K562 (cell line): Measurements from ENCODE around the gene JADE2. TPM values are rescaled to one million over a fixed set of nuclear protein-coding genes. Genes with fewer than 3 reads are reported as not detected.

Experiments used
- ARHGAP35 ChIP-seq: fragments of 450-650 bp; IDR thresholded peaks from 2 replicates; pipeline ENCODE4 v1.6.1; 2018; ENCODE audit not compliant: partially characterized antibody
- E2F3 ChIP-seq: fragments of 250-450 bp; sonication (Bioruptor Pico); IDR thresholded peaks from 2 replicates; pipeline ENCODE4 v1.4.0; 2020; ENCODE audit warnings: mild to moderate bottlenecking
- KDM1A ChIP-seq, 2 experiments: fragments of 450-650 bp; IDR thresholded peaks; 2 replicates each; pipeline ENCODE4 v1.6.1; 2016; ENCODE audit warnings: mild to moderate bottlenecking in 2 of 2
- NUFIP1 ChIP-seq: fragments of 450-650 bp; IDR thresholded peaks from 2 replicates; pipeline ENCODE4 v1.6.1; 2018; ENCODE audit not compliant: partially characterized antibody
- POLR2H ChIP-seq: IDR thresholded peaks from 2 replicates; pipeline ENCODE4 v1.6.1; 2016; ENCODE audit warnings: missing genetic modification characterization, low read depth, mild to moderate bottlenecking, control low read depth, missing compliant biosample characterization, moderate library complexity
- POLR3G ChIP-seq: IDR thresholded peaks from 2 replicates; pipeline ENCODE4 v1.6.1; 2011; ENCODE audit not compliant: insufficient read length, insufficient replicate concordance; ENCODE audit errors: extremely low read depth
- SAP30 ChIP-seq: fragments of 200-600 bp; sonication (generic); IDR thresholded peaks from 2 replicates; pipeline ENCODE4 v1.6.1; 2012; ENCODE audit warnings: borderline replicate concordance, low read depth, mild to moderate bottlenecking, moderate library complexity, low read length, control low read depth, inconsistent platforms; ENCODE audit not compliant: insufficient read depth, poor library complexity, severe bottlenecking
- SIRT6 ChIP-seq: IDR thresholded peaks from one replicate; pipeline ENCODE4 v1.6.1; 2012; ENCODE audit warnings: low read depth, mild to moderate bottlenecking, control low read depth, inconsistent platforms, low read length, moderate library complexity
- SRSF1 ChIP-seq: fragments of 200-400 bp; formaldehyde crosslinking; IDR thresholded peaks from 2 replicates; pipeline ENCODE4 v1.6.1; 2017; ENCODE audit warnings: mild to moderate bottlenecking, low read depth, low read length, moderate library complexity
- SRSF9 ChIP-seq: fragments of 200-400 bp; formaldehyde crosslinking; IDR thresholded peaks from 2 replicates; pipeline ENCODE4 v1.6.1; 2017; ENCODE audit warnings: low read depth, low read length, borderline replicate concordance
- THAP7 ChIP-seq: fragments of 250-450 bp; sonication (Bioruptor Pico); IDR thresholded peaks from 2 replicates; pipeline ENCODE4 v1.5.0; 2021
- THRAP3 ChIP-seq: fragments of 450-650 bp; IDR thresholded peaks from 2 replicates; pipeline ENCODE4 v1.6.1; 2016; ENCODE audit warnings: mild to moderate bottlenecking, inconsistent platforms, borderline replicate concordance
- U2AF1 ChIP-seq: fragments of 200-400 bp; formaldehyde crosslinking; optimal IDR thresholded peaks from 2 replicates; pipeline ENCODE3; 2017; ENCODE audit warnings: mild to moderate bottlenecking, low read depth, low read length, moderate library complexity
- ZBTB1 ChIP-seq: sonication (generic); formaldehyde crosslinking; IDR thresholded peaks from 2 replicates; pipeline ENCODE4 v1.8.1; 2023; ENCODE audit warnings: missing genetic modification reagents, low read depth, mild to moderate bottlenecking, borderline replicate concordance
- ZKSCAN8 ChIP-seq: fragments of 200-800 bp; sonication (Bioruptor generic); IDR thresholded peaks from 2 replicates; pipeline ENCODE4 v1.6.1; 2016; ENCODE audit warnings: missing genetic modification characterization, missing compliant biosample characterization
- ZNF121 ChIP-seq: sonication (generic); formaldehyde crosslinking; conservative IDR thresholded peaks from 2 replicates; pipeline ENCODE4 v1.8.0; 2022; ENCODE audit warnings: missing genetic modification reagents
- ZNF124 ChIP-seq: sonication (generic); formaldehyde crosslinking; IDR thresholded peaks from 2 replicates; pipeline ENCODE4 v1.8.1; 2022; ENCODE audit warnings: missing genetic modification reagents
- ZNF3 ChIP-seq: fragments of 250-450 bp; sonication (Bioruptor Pico); IDR thresholded peaks from 2 replicates; pipeline ENCODE4 v1.5.0; 2021; ENCODE audit warnings: mild to moderate bottlenecking, moderate library complexity
- ZNF431 ChIP-seq: sonication (generic); formaldehyde crosslinking; IDR thresholded peaks from 2 replicates; pipeline ENCODE4 v1.8.0; 2022; ENCODE audit warnings: mild to moderate bottlenecking, missing genetic modification reagents
- polyA plus RNA-seq, 8 experiments: library from polyadenylated mRNA; depleted of rRNA in 4 of 8; stranded (reverse) in 5 of 8; unstranded in 3 of 8; fragments of >200 nt; fragmentation: Nextera tagmentation in 2 of 8; fragmentation: Illumina TruSeq in 1 of 8; extraction: Ambion mirVana in 2 of 8; extraction: Trizol in 1 of 8; gene quantifications; 2 replicates each; pipeline versions ENCODE4 v1.2.1 to v1.2.3, GENCODE V29; 2011 to 2014; ENCODE audit warnings: inconsistent platforms in 1 of 8, missing spikeins in 1 of 8
- total RNA-seq, 7 experiments: library from RNA; depleted of rRNA in 6 of 7; stranded (reverse); fragments of >200 nt in 6 of 7; fragmentation: Illumina TruSeq in 2 of 7; extraction: Trizol in 2 of 7; gene quantifications; 2 replicates each; pipeline versions ENCODE4 v1.2.1 to v1.2.3, GENCODE V29; 2011 to 2021; ENCODE audit warnings: low replicate concordance in 1 of 7
- TF ChIP-seq, protein P1 (sequence below): fragments of 450-650 bp; IDR thresholded peaks from 2 replicates; pipeline ENCODE4 v1.6.1; 2017; ENCODE audit warnings: mild to moderate bottlenecking, moderate library complexity
- TF ChIP-seq, protein P2 (sequence below): IDR thresholded peaks from 3 replicates; pipeline ENCODE4 v1.6.1; 2011; ENCODE audit warnings: borderline replicate concordance, mild to moderate bottlenecking, moderate library complexity; ENCODE audit not compliant: insufficient read length; ENCODE audit errors: extremely low read depth
- TF ChIP-seq, protein P3 (sequence below): fragments of 450-650 bp; IDR thresholded peaks from 2 replicates; pipeline ENCODE4 v1.6.1; 2016; ENCODE audit warnings: antibody characterized with exemption

Gene JADE2
- total and polyA plus RNA-seq, 9 of the 15 experiments (the other 6 are each of a cell fraction or from before 2014, with no cell fraction given): 0.50 to 23.3 (median 9.1) TPM

- TF ChIP-seq SRSF1 (no peak), SIRT6 (no peak), ZNF431 (no peak), U2AF1 (no peak), ZNF124 (no peak), SAP30 (no peak), POLR2H (tag) (no peak), ZBTB1 (CRISPR knock-in tag) (no peak), POLR3G (no peak), NUFIP1 (no peak), THAP7 (CRISPR knock-in tag) (no peak), KDM1A (IDR thresholded peaks at IDR 0.05) (peak; percentile 10 to 65; a peak in 2 of 4 replicates), E2F3 (CRISPR knock-in tag) (no peak), SRSF9 (no peak), ZKSCAN8 (no peak), ZNF121 (no peak), THRAP3 (no peak), ARHGAP35 (no peak), ZNF3 (CRISPR knock-in tag) (no peak)
- TF ChIP-seq, protein P1, sequence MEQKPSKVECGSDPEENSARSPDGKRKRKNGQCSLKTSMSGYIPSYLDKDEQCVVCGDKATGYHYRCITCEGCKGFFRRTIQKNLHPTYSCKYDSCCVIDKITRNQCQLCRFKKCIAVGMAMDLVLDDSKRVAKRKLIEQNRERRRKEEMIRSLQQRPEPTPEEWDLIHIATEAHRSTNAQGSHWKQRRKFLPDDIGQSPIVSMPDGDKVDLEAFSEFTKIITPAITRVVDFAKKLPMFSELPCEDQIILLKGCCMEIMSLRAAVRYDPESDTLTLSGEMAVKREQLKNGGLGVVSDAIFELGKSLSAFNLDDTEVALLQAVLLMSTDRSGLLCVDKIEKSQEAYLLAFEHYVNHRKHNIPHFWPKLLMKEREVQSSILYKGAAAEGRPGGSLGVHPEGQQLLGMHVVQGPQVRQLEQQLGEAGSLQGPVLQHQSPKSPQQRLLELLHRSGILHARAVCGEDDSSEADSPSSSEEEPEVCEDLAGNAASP: no peak
- TF ChIP-seq, protein P2, sequence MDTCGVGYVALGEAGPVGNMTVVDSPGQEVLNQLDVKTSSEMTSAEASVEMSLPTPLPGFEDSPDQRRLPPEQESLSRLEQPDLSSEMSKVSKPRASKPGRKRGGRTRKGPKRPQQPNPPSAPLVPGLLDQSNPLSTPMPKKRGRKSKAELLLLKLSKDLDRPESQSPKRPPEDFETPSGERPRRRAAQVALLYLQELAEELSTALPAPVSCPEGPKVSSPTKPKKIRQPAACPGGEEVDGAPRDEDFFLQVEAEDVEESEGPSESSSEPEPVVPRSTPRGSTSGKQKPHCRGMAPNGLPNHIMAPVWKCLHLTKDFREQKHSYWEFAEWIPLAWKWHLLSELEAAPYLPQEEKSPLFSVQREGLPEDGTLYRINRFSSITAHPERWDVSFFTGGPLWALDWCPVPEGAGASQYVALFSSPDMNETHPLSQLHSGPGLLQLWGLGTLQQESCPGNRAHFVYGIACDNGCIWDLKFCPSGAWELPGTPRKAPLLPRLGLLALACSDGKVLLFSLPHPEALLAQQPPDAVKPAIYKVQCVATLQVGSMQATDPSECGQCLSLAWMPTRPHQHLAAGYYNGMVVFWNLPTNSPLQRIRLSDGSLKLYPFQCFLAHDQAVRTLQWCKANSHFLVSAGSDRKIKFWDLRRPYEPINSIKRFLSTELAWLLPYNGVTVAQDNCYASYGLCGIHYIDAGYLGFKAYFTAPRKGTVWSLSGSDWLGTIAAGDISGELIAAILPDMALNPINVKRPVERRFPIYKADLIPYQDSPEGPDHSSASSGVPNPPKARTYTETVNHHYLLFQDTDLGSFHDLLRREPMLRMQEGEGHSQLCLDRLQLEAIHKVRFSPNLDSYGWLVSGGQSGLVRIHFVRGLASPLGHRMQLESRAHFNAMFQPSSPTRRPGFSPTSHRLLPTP: no peak
- TF ChIP-seq, protein P3, sequence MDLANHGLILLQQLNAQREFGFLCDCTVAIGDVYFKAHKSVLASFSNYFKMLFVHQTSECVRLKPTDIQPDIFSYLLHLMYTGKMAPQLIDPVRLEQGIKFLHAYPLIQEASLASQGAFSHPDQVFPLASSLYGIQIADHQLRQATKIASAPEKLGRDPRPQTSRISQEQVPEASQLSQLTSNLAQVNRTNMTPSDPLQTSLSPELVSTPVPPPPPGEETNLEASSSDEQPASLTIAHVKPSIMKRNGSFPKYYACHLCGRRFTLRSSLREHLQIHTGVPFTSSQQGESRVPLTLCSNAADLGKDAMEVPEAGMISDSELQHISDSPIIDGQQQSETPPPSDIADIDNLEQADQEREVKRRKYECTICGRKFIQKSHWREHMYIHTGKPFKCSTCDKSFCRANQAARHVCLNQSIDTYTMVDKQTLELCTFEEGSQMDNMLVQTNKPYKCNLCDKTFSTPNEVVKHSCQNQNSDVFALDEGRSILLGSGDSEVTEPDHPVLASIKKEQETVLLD: no peak
These were observed 1.9 kb downstream of the JADE2 start (continued) for GRCh38 chr5:134527156-134527960.
